ENCODE results near the gene OTOF. TPM values are rescaled to one million over a fixed set of nuclear protein-coding genes. Genes with fewer than 3 reads are reported as not detected.

Gene OTOF
- total RNA-seq, 1 experiment from 2014 or later: not detected

GRCh38 chr2:26410764-26411243 lies 67.1 kb downstream of the OTOF start:
- POLR2A ChIA-PET (ENCODE audit: low non-redundant PET): no interaction called here
- H3K4me3 ChIP-seq (ENCODE audit: low read depth, low read length, poor library complexity, severe bottlenecking): no peak overlapping the region
- BruUV-seq (replicated peaks): no TSS peak
- no peak overlapping the region for H3K27ac ChIP-seq (ENCODE audit: low read depth, low read length, poor library complexity, severe bottlenecking)
- intact Hi-C loops (cut with micrococcal nuclease; ENCODE audit: unreplicated experiment): no loop called here
- no peaks in the 10 kb centered on the region for H3K4me1 ChIP-seq (ENCODE audit: insufficient read depth, low read length, poor library complexity, severe bottlenecking)
- H3K27me3 ChIP-seq (replicated peaks; ENCODE audit: insufficient read depth, low read depth, low read length, poor library complexity): no peaks in the 10 kb centered on the region
- no peaks in the 10 kb centered on the region for H3K36me3 ChIP-seq (ENCODE audit: insufficient read depth, low read length, poor library complexity, severe bottlenecking)
- CTCF ChIA-PET: no interaction called here
- H3K9me3 ChIP-seq (ENCODE audit: low read depth, low read length, poor library complexity, severe bottlenecking): no peaks in the 10 kb centered on the region
- DNase-seq (ENCODE audit: low spot score): no peak
- TF ChIP-seq EZH2 (IDR thresholded peaks at IDR 0.05; ENCODE audit: borderline replicate concordance, low read depth, low read length, poor library complexity, severe bottlenecking) (no peak), CTCF (conservative IDR thresholded peaks at IDR 0.05; ENCODE audit: low read depth, low read length) (no peak)

- Histone ChIP-seq H3K9me3 (ENCODE audit: low read depth, low read length, poor library complexity, severe bottlenecking) (no peaks in the 10 kb centered on the region), H3K27me3 (replicated peaks; ENCODE audit: insufficient read depth, low read depth, low read length, poor library complexity) (no peaks in the 10 kb centered on the region), H3K4me1 (ENCODE audit: insufficient read depth, low read length, poor library complexity, severe bottlenecking) (no peaks in the 10 kb centered on the region), H3K36me3 (ENCODE audit: insufficient read depth, low read length, poor library complexity, severe bottlenecking) (no peaks in the 10 kb centered on the region), H3K27ac (ENCODE audit: low read depth, low read length, poor library complexity, severe bottlenecking) (no peak overlapping the region), H3K4me3 (ENCODE audit: low read depth, low read length, poor library complexity, severe bottlenecking) (no peak overlapping the region)
- ChIA-PET CTCF (no interaction called here), POLR2A (ENCODE audit: low non-redundant PET) (no interaction called here)
- DNase-seq (ENCODE audit: low spot score): no peak
- intact Hi-C loops (cut with micrococcal nuclease; ENCODE audit: unreplicated experiment): no loop called here
- no TSS peak for BruUV-seq (replicated peaks)
- TF ChIP-seq EZH2 (IDR thresholded peaks at IDR 0.05; ENCODE audit: borderline replicate concordance, low read depth, low read length, poor library complexity, severe bottlenecking) (no peak), CTCF (conservative IDR thresholded peaks at IDR 0.05; ENCODE audit: low read depth, low read length) (no peak)
These were observed 68.1 kb downstream of the OTOF start for GRCh38 chr2:26409785-26410184.

- TF ChIP-seq EZH2 (IDR thresholded peaks at IDR 0.05; ENCODE audit: borderline replicate concordance, low read depth, low read length, poor library complexity, severe bottlenecking) (no peak), CTCF (conservative IDR thresholded peaks at IDR 0.05; ENCODE audit: low read depth, low read length) (no peak)
- Histone ChIP-seq H3K27ac (ENCODE audit: low read depth, low read length, poor library complexity, severe bottlenecking) (no peak overlapping the region), H3K4me3 (ENCODE audit: low read depth, low read length, poor library complexity, severe bottlenecking) (no peak overlapping the region), H3K36me3 (ENCODE audit: insufficient read depth, low read length, poor library complexity, severe bottlenecking) (no peaks in the 10 kb centered on the region), H3K9me3 (ENCODE audit: low read depth, low read length, poor library complexity, severe bottlenecking) (no peaks in the 10 kb centered on the region), H3K27me3 (replicated peaks; ENCODE audit: insufficient read depth, low read depth, low read length, poor library complexity) (no peaks in the 10 kb centered on the region), H3K4me1 (ENCODE audit: insufficient read depth, low read length, poor library complexity, severe bottlenecking) (no peaks in the 10 kb centered on the region)
- ChIA-PET CTCF (no interaction called here), POLR2A (ENCODE audit: low non-redundant PET) (no interaction called here)
- no TSS peak for BruUV-seq (replicated peaks)
- intact Hi-C loops (cut with micrococcal nuclease; ENCODE audit: unreplicated experiment): no loop called here
- no peak for DNase-seq (ENCODE audit: low spot score)
These were observed 70.4 kb downstream of the OTOF start for GRCh38 chr2:26407526-26407925.

Other genes starting within 250 kb of the OTOF start
- gene HADHA, start 233.5 kb downstream of the OTOF start, total RNA-seq (2021): 136 and 137 TPM in 2 replicates
- gene HADHB, start 233.2 kb downstream of the OTOF start, total RNA-seq (2021): 101 and 106 TPM in 2 replicates
- gene SELENOI, start 132.0 kb downstream of the OTOF start, total RNA-seq (2021): 48.5 and 62.7 TPM in 2 replicates
- 0.39 and 1.1 TPM in 2 replicates for gene ADGRF3, start 131.3 kb downstream of the OTOF start, total RNA-seq (2021)
- gene DRC1, start 76.2 kb downstream of the OTOF start, total RNA-seq (2021): not detected in 2 replicates
- gene CIB4, start 163.2 kb upstream of the OTOF start, total RNA-seq (2021): not detected in 2 replicates
- gene KCNK3, start 214.6 kb upstream of the OTOF start, total RNA-seq (2021): 0.13 and 0.31 TPM in 2 replicates

All from A673 (cell line).